CD4-positive, alpha-beta T cell treated with Interleukin-15 for 4 hours (primary cell): ENCODE results near the gene NTF3.

Experiments used
- DNase-seq: peaks from one replicate; pipeline ENCODE4 v3.0.0-alpha.2; 2020; ENCODE audit warnings: low spot score

The NTF3 gene

DNA sequence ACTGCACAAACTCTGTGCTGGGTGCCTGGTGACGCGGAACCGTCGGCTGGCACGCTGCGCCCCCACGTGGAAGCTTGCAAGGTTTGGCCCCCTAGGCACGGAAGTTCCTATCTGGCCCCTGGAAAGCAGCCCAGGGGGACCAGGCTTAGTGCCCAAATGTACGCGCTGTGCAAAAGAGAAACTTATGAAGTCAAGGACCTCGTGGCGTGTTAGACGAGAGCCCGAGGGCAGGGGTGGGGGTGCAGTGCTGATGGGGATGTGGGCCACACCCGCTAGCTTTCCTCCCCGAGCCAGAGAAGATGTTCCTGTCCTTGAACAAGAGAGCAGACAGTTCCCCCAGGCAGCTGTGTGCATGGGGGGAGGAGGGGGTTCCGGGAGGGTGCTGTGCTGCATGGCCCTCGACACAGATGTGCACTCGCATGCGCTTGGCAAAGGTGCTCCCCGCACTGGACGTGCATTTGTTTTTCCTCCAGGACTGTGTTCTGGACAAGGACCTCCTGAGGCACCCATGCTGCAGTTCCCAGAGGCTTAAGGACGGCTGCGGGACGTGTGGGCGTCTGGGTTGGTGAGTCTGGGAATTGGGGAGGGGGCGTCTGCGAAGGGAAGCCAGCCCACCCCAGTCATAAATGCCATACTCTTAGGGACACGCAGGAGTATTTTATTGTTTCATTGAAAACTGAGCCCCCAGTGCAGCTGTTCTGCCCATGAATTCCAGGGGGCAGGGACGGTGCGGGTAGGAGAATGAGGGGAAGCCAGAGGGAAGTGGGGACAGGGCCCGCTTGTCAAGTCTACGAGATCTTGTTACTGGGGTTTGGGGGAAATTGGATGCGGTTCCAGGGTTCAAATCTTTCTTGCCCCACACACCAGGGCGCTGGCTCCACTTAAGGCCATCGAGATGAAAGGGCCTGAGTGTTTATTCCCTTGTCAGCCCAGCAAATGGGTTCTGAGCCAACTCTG lies 80.0 kb downstream of the NTF3 start:
- DNase-seq, result no peak

DNA sequence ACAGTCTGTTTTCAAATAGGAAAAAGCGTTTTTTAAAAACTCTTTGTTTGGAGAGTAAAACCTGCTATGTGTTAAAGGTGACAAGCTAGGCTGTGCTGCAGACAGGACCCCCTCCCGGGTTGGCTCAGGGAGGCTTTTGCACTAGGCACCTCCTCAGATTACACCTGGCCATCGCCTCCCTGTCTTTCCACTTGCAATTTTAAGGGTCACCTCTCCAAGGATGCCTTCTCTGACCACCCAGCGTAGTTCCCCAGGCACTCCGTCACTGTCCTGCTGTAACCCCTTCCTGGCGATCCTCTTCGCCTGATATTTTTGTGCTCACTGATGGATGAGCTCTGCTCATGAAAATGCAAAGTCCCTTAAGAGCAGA lies 80.7 kb downstream of the NTF3 start:
- no peak for DNase-seq

DNA sequence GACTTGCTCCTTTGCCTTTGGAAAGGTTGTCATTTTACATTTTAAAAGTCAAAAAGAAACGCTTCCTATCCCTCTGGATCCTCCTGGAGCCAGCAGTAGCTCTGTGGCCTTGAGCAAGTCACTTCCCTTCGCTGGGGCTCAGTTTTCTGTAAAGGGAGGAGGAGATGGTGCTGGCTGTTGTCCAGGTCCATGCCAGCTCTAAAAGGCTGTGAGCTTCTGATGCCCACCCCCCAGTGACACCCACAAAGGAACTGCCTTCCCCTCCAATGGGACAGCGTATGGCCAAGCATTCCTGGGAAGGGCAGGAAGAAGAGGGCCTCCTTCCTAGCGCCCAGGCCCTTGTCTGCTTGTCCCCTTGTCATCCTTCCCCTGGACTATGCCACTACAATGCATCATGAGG lies 81.5 kb downstream of the NTF3 start:
- DNase-seq, result no peak

DNA sequence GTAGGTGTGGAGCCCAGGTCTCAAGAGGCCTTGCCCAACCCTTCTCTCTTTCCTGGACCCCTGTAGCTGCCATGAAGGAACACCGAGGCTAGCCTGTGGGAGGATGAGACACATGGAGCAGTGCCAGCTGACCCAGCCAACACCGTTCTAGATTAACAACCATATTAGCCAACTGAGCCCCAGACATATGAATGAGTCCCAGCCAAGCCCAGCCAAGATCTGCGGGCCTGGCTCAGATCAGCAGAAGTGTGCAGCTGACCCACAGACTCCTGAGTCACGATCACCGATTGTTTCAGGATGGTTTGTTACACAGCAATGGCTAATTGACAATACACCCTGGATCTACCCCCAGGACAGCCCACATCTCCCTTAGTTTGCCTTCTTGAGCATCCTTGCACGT lies 82.1 kb downstream of the NTF3 start:
- DNase-seq, result no peak

DNA sequence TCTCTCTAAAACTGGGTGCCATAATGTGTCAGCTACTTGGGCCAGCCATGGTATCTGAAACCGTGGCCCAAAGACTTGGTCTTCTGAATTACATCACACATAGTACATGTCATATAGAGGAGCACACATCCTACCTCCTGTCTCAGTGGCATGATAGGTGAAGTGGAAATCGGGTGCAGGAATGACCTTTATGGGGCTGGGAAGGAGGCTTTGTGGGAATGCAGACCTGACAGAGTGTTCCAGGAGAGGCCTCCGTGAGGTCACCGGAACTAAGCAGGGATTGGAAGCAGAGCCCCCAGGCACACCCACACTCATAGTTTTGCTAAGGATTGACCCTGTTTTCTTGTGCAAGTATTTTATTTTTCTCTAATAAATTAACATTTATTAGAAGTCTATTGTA lies 82.6 kb downstream of the NTF3 start:
- no peak for DNase-seq

DNA sequence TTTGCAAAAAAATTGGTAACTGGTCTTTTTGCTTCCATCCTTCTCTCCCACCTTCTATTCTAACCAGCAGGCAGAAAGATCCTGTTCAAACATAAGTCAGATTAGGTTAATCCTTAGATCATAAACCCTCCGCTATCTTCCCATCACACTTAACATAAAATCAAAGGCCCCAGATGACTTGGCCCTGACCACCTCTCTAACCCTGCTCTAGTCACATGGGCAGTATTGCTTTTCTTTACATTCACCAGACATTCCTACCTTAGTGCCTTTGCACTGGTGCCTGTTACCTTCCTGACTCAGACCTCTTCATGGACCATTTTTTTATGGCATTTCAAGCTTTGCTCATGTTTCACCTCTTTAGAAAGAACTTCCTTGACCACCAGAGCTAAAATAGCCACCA lies 83.5 kb downstream of the NTF3 start:
- DNase-seq, result no peak

DNA sequence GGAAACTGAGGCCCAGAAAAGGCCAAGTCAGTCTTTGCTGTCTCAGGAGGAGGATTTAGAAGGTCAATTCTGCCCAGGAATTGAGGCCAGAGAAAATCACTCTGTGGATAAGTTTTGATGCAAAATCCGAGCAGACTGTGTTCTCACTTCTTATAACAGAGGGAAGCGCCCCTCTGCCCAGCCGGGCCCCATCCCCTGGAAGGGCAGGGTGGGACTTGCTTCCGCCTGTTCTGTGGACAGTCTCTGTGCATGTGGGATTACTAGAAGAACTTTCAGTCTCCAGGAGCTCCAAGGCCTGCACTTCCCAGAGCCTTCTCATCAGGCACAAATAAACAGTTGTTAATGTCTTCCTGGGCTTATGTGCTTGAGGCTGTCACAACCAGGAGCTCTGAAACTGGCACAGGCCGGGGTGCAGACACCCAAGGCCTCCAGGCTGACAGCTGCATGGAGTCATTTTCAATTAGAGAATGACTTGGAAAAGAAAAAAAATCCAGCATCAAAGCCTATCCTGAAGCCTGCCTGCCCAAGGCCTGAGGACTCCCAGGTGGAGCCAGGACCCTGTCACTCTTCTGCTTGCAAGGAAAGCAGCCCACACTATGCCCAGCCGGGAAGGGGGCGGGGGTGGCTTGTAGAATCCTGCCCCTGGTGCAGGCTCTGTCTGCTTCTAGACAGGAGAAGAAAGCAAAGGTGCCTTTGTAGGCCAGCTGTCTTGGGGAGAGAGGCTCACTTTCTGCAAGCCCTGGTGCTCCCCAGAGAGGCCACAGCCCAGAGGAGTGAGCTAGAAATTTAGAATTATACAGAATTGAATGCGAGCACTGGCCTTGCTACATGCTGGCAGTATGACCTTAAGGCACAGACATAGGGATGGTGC lies 84.7 kb downstream of the NTF3 start:
- no peak for DNase-seq

DNA sequence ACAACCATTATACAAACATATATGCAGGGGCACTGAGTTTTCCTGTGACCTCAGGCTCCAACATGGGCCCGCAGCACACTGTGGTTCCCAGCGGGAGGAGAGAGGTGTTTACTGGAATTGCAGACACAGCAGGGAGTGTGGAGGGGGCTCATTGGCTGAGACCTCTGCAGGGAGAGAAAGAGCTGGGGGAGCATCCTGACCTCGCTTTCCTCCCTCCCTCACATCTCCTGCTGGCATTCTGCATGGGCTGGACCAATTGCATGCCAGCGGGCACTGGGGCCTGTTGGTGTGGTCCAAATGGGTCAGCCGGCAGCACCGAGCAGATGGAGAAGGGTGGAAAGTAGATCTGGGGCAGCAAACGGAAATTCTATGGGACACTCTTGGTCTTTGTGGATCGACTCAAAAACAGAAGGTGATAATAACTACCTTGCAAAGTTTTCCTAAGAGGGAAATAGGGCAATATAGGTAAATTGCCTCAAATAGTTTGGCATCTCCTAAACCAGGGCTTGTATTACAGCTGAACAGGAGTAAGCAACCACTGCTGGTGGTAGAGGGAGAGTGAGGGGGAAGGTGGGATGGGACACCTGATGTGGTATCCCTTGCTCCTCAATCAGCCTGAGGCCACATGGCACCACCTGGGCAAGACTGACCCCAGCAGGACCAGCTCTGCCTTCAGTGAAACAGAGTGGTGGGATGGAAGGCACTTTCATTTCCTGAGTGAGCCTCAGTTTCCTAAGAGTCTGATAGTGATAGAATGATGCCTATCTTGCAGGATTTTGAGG lies 86.9 kb downstream of the NTF3 start:
- no peak for DNase-seq

DNA sequence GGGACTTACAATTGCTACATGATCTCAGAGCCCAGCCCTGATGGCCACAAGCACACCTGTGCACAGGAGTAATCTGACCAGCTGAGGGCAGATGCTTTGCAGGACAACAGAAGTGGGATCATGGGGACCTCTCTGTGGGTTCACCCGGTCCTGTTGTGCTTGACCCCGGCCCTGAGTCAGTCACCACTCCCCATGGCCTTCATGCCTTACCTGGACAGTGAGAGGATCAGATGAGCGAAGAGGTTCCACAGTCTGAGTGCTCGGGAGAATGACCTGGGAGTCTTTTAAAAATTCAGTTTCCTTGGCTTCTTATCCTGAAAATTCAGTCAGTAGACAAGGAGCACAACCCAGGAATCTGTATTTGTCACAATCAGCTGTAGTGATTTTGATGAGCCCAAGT lies 88.1 kb downstream of the NTF3 start:
- DNase-seq, result no peak

DNA sequence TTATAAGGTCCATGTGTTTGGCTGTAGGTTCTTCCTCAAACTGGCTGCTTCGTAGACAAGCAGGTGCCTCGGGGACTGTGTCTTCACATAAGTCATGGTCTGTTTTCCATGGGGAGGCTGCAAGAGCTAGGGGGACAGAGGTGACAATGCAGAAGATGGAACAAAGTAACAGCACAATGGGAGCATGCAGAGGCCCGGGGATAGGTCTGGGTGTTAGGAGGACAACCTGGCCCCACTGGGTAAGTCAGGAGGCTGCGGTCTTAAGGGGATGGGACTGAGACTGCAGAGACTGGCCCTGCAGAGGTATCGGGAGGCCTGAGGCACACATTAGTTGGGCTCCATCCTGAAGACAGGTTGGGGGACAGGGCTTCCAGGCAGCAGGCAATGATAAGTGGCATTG lies 88.9 kb downstream of the NTF3 start:
- no peak for DNase-seq

DNA sequence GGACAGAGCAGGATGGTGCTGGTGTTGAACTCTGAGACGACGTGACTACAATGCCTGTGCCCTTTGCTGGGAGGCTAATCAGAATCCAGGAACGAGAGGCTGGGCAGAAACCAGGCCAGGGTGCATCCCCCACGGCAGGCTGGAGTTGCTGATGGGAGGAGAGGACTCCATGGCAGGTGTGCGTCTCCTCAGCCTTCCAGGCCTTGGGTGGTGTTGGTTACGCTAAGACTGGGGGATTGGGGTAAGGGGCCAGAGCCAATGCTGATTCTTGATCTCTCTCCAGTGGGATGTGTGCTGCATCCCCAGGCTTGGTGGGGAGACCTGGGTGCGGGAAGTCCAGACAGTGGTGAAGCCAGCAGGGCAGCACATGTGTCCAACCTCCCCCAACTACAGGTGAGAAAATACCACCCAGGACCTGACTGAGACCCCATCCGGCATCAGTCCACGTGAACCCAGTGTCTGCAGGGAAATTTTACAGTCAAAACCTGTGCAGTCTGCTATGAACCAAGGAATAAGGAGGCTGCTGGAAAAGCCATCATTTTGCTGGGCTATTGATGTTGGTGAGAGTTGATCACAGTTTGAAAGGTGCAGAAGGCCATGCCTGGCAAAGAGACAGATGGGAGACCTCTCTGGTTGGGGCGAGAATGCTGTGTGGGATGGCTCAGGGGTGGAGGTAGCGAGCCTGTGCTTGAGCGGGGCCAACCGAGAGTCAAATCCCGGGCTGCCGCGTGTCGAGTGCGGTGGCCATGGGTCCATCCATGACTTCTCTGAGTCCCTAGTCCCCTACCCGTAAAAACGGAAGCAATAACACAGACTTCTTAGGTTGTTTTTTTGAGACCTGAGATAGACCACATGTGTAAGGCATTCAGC lies 89.8 kb downstream of the NTF3 start:
- no peak for DNase-seq

DNA sequence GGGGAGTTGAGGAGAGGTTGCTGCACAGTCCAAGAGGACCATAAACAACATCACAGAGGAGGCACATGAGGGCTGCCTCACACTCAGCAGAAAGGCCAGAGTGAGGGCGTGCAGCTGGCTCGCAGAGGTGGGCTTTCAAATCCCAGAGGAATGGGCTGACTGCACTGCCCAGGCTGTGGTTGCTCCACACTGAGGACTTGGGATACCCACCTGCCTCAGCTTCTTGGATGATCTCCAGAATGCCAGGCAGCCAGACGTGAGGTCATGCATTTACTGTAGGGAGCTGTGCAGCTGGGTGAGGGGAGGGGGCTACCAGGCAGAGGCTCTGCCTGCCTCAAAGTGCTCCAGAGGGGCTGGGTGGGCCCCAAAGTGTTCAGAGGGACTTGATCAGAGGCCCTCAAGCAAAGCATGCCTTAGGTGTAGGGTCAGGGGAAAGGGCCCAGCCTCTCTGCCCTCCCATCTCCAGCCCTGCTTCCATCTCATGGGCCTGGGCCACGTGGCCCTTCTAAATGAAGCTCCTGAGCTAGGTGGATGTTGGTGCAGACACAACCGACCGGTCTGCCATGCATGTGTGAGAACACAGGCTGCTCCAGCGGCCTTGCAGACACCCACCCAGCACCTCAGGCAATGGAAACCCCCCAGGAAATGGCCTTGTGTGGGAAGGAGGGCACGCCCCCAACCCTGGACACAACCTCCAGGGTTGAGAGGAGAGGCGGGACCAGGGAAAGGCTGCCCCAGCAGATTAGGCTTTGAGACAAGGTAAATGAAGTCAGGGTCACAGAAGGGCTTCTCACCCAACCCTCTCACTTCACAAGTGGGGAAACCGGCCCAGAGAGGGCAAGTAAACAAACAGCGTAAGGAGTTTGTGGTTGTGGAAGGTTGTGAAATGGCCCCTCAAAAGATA lies 90.8 kb downstream of the NTF3 start:
- no peak for DNase-seq

DNA sequence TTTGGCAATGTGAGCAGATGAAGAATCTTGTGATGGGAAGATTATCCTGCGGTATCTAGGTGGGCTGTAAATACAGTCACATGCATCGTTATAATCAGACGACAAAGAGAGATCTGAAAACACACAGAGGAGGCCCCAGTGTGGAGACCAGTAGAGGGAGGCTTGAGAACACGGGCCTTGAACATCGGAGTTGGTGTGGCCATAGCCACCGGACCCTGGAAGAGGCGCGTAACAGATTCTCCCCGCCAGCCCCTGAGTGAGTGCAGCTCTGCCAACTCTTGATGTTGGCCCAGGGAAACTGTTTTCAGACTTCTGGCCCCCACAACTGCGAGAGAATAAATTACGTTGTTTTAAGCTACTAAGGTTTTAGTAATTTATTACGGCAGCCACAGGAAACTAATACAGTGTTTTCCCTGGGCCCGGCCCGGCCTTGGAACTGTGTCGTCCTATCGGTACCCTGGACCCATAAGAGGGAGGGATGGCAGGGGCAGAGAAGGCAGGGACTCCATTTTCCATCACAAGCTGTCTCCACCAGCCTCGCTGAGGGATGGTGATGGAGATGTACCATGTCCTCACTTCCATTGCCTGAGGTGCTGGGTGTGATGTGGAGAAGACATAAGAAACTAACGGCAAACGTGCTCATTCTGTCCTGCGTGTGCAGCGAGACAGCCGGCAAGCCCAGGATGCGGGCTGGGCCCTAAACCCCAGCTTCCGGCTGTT lies 91.6 kb downstream of the NTF3 start:
- no peak for DNase-seq

DNA sequence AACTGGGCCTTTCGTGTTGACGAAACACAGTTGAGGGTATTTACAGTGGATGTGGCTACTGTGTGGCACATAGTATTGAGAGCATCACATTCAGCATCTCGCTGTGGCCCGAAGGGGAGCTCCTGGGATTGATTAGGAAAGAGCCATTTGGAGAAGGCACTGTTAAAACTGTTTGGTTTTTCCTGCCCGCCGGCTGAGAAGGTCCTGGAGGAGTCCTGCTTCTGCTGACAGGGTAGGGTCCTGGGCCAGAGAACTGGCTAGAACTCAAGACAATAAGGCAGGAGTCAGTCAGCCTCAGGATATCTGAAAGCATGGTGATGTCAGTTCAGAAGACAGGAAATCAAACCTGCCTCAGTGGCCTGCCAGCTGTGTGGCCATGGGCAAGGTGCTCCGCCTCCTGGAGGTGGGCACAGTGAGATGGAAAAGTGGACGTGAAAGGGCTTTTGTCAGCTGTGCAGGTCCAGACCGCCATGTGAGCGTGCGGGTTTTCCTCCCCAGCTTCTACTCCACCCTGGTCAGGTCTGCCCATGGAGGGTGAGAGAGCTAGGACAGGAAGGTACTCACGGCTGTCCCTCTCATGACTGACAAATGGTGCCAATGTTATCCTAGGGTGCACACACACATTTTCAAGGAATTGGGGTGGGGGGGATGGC lies 92.3 kb downstream of the NTF3 start:
- no peak for DNase-seq

DNA sequence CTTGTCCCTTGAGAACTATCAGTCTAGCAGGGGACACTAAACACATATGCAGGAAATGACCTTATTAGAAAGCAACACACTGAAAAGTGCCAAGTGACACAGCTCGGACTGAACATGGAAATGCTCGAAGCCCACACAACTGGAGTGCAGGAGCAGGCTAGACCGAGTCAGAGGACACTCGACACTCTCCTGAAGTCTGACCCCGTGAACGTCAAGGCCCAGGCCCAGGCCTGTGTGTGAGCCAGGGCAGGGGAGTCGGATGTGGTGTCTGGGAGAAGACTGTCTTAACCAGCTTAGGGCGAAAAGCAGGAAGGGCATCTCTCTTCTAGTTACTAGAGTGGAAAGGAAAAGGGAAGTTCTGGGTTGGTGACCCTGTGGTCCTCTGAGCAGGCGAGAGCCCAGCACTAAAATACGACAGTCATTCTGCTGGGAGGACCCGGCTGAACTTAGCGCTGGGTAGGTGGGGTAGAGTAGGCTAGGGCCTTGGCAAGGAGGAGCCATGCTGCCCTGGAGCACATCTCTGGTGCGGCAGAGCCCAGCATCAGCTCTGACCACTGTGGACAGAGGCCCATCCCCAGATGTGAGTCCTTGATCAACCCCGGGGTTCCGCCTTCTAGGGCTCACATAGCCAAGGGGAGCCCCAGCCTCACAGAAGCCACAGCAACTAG lies 93.0 kb downstream of the NTF3 start:
- DNase-seq, result no peak

DNA sequence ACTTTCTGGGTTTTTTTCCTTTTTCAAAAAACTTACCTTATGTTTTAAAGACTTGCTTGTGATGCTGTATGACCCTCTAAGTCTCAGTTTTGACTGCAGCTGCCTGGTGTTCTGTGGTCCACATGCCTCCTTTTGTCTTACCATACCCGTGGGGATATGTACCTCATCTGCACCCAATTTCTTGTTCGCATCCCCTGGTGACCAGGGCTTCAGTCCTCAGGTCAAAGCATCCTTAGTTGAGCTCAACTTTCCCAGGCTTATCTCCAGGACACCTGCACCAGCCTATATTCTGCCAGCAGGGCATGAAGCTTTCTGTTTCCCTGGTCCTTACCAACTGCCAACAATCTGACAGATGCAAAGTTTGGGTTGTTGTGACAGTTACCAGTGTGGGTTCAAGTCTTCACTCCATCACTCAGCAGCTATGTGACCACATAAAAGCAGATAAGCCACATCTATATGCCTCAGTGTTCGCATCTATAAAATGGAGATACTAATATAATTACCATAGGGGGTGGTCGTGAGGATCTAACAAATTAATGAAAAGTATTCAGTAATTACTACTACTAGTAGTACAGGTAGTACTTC lies 94.0 kb downstream of the NTF3 start:
- DNase-seq, result no peak

DNA sequence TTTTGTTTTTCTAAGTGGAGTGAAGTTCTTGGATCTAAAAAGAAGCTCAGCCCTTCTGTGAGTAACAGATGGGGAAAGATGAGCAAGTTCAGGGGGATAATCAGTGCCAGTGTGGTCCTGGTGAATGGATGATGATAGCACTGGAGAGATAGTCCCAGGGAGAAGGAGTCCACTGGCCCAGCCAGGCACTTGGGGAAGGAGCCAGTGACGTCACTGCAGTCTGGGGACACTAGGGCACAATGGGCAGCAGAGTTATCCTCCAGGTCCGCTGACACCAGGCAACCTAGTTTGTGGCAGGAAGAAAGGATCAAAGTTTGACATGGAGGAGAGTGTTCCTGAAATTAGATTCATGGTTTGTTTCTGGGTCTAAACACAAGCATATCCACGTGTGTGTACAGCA lies 101.5 kb downstream of the NTF3 start:
- no peak for DNase-seq
